SK-N-MC (cell line): ENCODE results near the gene CNST.
A peak's percentile ranks its signal among the peaks of the same experiment; 100 is the strongest.

Experiments used
- DNase-seq: peaks from one replicate; pipeline ENCODE4 v3.0.0-alpha.2; 2011; ENCODE audit warnings: low read depth, low spot score
- H3K27ac ChIP-seq: fragments of 200-600 bp; sonication (generic); 2 replicates; pipeline ENCODE4 v1.5.1; 2016; ENCODE audit warnings: mixed run types
- H3K36me3 ChIP-seq: fragments of 200-600 bp; sonication (generic); 2 replicates; pipeline ENCODE4 v1.6.1; 2017; ENCODE audit warnings: antibody characterized with exemption, low read length, mixed read lengths; ENCODE audit not compliant: insufficient read depth
- H3K4me3 ChIP-seq: fragments of 200-600 bp; sonication (generic); 2 replicates; pipeline ENCODE4 v1.5.1; 2016
- H3K9ac ChIP-seq: fragments of 200-600 bp; sonication (generic); 2 replicates; pipeline ENCODE4 v1.8.0; 2017; ENCODE audit warnings: mixed run types, mixed read lengths; ENCODE audit not compliant: insufficient read length
- H3K9me3 ChIP-seq: fragments of 200-600 bp; sonication (generic); 2 replicates; pipeline ENCODE4 v1.6.1; 2017; ENCODE audit warnings: low read depth, mild to moderate bottlenecking, antibody characterized with exemption, low read length, moderate library complexity, mixed read lengths
- EZH2 ChIP-seq: fragments of 200-600 bp; sonication (generic); IDR thresholded peaks from one replicate; pipeline ENCODE4 v1.6.1; 2017; ENCODE audit warnings: antibody characterized with exemption
- FOXP2 ChIP-seq: optimal IDR thresholded peaks from 2 replicates; pipeline ENCODE3; 2011; ENCODE audit warnings: mild to moderate bottlenecking, moderate library complexity; ENCODE audit not compliant: insufficient read depth; ENCODE audit errors: extremely low read length, control extremely low read depth
- POLR2AphosphoS5 ChIP-seq: IDR thresholded peaks from 2 replicates; pipeline ENCODE4 v1.6.1; 2012; ENCODE audit warnings: mild to moderate bottlenecking, low read depth, low read length, borderline replicate concordance

The CNST gene

DNA sequence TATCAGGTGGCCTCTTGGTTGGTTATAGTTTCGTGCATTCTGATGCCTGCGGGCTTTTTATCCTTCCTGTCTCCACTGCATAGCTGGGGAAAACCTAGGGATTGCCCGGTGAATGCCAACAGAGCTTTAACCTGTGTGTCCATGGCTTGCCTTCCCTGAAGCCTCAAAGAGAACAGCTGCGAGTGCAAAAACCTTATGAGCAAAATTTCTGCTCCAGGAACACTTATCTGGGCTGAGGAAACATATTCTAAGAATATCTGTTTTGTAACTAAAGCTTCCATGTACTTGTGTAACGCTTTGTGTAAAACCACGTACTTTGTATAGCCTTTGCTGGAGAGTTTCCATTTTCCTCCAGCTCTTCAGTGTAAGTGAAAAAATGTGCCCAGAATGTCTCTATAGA, 7.2 kb downstream of the CNST start:
- TF ChIP-seq POLR2AphosphoS5 (no peak), EZH2 (no peak), FOXP2 (no peak)
- H3K9ac ChIP-seq = no peak overlapping the region
- no peaks in the 10 kb centered on the region for H3K9me3 ChIP-seq
- no peak for DNase-seq
- no peaks in the 10 kb centered on the region for H3K36me3 ChIP-seq
- H3K4me3 ChIP-seq = peak overlapping the region; percentile 58
- H3K27ac ChIP-seq = peak overlapping the region; percentile 78; the same call in 1 of the 2 replicates

GRCh38 chr1:246576709-246577032, 10.4 kb downstream of the CNST start:
- Histone ChIP-seq H3K36me3 (no peaks in the 10 kb centered on the region), H3K9ac (no peak overlapping the region), H3K4me3 (no peak overlapping the region), H3K9me3 (no peaks in the 10 kb centered on the region), H3K27ac (no peak overlapping the region)
- TF ChIP-seq POLR2AphosphoS5 = no peak
- TF ChIP-seq EZH2 = no peak
- no peak for TF ChIP-seq FOXP2
- no peak for DNase-seq

DNA sequence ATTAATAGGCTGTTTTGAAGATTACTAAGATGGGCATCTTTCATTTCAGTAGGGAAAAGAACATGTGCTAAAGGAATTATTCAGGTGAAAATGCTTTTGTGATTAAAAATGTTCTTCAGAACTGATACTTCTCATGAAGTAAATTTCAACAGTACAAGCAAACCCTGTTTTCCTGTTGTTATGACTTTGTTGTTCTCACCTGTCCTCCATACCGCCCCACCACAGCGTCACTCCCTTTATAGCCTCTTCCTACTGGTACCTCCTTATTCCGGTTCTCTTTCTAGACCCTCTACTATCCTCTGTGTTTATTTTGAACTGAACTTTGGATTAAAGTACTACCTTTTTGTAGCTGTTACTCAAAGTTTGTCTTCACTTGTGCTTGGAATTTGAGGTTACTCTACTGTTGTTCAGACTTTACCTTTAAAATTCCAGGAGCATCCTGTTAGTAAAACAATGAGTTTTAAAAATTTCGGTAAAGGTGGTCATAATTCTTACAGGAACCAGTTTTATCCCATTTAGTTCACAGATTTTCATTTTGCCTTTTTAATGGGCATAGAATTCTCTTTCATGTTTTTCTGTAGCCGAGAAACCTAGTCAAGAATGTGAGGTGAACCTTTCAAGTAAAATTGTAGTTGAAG, 10.9 kb downstream of the CNST start:
- H3K4me3 ChIP-seq = no peak overlapping the region
- no peaks in the 10 kb centered on the region for H3K9me3 ChIP-seq
- H3K27ac ChIP-seq = 0 out of 2 replicates have a peak overlapping the region, but pooled peaks have one; percentile 29
- DNase-seq = no peak
- TF ChIP-seq EZH2 (no peak), POLR2AphosphoS5 (no peak), FOXP2 (no peak)
- H3K9ac ChIP-seq = no peak overlapping the region
- H3K36me3 ChIP-seq = no peaks in the 10 kb centered on the region

DNA sequence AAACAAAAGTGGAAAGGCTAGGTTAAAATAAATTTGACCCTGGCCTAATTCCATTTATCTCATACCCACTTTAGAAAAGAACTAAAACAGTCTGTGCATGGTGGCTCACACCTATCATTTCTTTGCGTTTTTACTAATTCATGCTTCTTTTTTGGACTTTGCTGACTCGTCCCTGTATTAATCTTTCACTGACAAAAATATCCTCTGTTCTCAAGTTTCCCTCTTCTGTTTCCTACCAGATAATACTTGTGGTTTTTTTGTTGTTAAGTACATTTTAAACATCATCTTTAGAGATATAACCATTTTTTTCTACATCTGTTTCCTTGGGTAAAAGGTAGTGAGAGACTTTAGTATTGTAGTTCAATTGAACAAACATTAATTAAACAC, 11.5 kb downstream of the CNST start:
- TF ChIP-seq POLR2AphosphoS5 = no peak
- no peak for TF ChIP-seq FOXP2
- no peak for TF ChIP-seq EZH2
- H3K4me3 ChIP-seq = no peak overlapping the region
- no peaks in the 10 kb centered on the region for H3K36me3 ChIP-seq
- H3K9ac ChIP-seq = no peak overlapping the region
- DNase-seq = no peak
- no peaks in the 10 kb centered on the region for H3K9me3 ChIP-seq
- H3K27ac ChIP-seq = peak overlapping the region; percentile 29; the same call in 1 of the 2 replicates

DNA sequence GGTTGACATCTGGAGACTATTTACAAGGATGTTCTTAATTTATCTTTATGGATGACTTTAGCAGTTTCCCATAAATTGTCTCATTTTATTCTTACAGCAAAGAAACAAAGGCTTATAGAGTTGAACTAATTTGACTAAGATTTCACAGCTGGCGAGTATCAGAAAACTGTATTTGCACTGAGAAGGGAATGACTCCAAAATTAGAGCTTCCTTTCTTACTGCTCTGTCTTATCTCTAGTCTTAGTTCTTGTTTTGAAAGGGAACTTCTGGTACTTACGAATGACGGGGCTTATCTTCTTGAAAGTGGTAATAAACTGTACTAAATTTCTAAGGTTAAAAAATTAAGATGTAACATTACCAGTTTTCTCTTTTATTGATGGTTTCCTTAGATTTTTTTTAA, 13.6 kb downstream of the CNST start:
- no peak overlapping the region for H3K9ac ChIP-seq
- no peak for TF ChIP-seq FOXP2
- TF ChIP-seq EZH2 = no peak
- TF ChIP-seq POLR2AphosphoS5 = no peak; the same call in 1 of the 2 replicates
- H3K27ac ChIP-seq = peak overlapping the region; percentile 86
- no peaks in the 10 kb centered on the region for H3K9me3 ChIP-seq
- H3K4me3 ChIP-seq = peak overlapping the region; percentile 18
- DNase-seq = no peak
- H3K36me3 ChIP-seq = 0 out of 2 replicates have a peak, but pooled peaks cover 5% of the 10 kb centered on the region

DNA sequence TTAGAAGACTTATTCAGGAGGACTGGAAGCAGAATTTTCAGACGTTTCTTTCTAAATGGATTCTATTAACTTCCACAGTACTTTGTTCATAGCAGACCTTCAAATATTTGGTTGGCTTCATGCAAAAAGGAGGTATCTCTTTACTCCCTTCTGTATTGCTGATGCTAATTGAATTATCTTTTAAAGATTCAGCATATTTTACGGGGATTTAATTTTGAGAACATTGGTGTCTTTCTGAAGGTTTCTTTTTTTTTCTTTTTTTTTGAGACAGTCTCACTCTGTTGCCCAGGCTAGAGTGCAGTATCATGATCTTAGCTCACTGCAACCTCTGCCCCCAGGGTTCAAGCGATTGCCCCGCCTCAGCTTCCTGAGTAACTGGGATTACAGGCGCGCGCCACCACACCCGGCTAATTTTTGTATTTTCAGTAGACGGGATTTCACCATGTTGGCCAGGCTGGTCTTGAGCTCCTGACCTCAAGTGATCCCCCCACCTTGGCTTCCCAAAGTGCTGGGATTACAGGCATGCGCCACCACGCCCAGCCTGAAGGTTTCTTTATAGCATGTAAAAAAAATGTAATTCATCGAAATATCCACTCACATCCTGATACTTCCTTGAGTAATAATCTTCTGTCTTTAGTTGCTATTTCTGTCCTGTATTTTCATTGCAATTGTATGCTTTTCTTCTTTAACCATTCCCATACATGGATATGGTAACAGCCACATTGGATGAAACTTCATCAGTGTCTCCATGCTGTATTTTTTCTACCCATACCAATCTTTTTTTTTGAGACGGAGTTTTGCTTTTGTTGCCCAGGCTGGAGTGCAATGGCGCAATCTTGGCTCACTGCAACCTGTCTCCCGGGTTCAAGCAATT, 14.5 kb downstream of the CNST start:
- Histone ChIP-seq H3K4me3 (peak overlapping the region; percentile 18), H3K27ac (peak overlapping the region; percentile 86; the same call in 1 of the 2 replicates), H3K9ac (no peak overlapping the region), H3K9me3 (no peaks in the 10 kb centered on the region), H3K36me3 (0 out of 2 replicates have a peak, but pooled peaks cover 5% of the 10 kb centered on the region)
- no peak for TF ChIP-seq EZH2
- TF ChIP-seq FOXP2 = no peak
- DNase-seq = no peak

DNA sequence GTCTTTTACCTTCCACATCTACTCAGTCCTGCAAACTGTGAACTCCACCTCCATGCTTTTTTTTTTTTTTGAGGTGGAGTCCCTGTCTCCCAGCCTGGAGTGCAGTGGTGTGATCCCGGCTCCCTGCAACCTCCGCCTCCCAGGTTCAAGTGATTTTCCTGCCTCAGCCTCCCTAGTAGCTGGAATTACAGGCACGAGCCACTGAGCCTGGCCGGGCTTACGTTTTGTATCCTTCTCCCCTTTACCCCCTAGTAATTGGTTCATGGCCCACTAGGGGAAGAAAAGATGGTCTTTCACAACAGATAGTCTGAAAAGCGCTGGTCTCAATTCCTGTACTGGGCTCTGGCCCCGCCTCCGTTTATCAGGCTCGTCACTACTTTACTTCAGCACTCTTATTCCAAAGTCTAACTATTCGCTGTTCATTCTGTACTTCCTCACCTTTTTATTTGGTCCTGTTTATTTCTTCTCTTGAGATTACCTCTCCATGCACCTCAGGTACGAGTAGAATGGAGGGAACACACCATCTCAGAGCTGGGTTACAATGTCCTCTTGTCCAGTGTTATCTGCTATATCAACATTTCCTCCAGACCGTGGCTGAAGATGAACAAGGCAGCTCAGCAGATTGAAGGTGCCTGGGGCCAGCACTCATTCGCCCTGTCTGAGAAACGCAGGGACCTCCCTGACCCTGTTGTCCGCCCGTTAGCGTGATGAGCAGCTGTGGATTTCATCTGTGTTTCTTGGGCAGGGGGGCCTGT, 16.2 kb downstream of the CNST start:
- H3K9ac ChIP-seq = no peak overlapping the region
- 0 out of 2 replicates have a peak, but pooled peaks cover 5% of the 10 kb centered on the region for H3K36me3 ChIP-seq
- peak overlapping the region; percentile 68; the same call in 1 of the 2 replicates for H3K27ac ChIP-seq
- no peak for TF ChIP-seq POLR2AphosphoS5
- TF ChIP-seq FOXP2 = no peak
- no peak for TF ChIP-seq EZH2
- no peak overlapping the region for H3K4me3 ChIP-seq
- no peaks in the 10 kb centered on the region for H3K9me3 ChIP-seq
- no peak for DNase-seq

- H3K27ac ChIP-seq = no peak overlapping the region
- H3K36me3 ChIP-seq = 0 out of 2 replicates have a peak, but pooled peaks cover 5% of the 10 kb centered on the region
- no peak overlapping the region for H3K4me3 ChIP-seq
- H3K9me3 ChIP-seq = no peaks in the 10 kb centered on the region
- H3K9ac ChIP-seq = no peak overlapping the region
- no peak for TF ChIP-seq FOXP2
- TF ChIP-seq EZH2 = no peak
- no peak for TF ChIP-seq POLR2AphosphoS5
- DNase-seq = no peak
These were observed 16.8 kb downstream of the CNST start for GRCh38 chr1:246583056-246583440.
